ENCODE data around the gene MYO9B.

GRCh38 chr19:17127671-17128070 is 52.1 kb downstream of the MYO9B start:
- no peak for TF ChIP-seq EZH2phosphoT487 (IDR thresholded peaks at IDR 0.05; ENCODE audit: low read depth, severe bottlenecking, unreplicated experiment)
- TF ChIP-seq, protein P1, sequence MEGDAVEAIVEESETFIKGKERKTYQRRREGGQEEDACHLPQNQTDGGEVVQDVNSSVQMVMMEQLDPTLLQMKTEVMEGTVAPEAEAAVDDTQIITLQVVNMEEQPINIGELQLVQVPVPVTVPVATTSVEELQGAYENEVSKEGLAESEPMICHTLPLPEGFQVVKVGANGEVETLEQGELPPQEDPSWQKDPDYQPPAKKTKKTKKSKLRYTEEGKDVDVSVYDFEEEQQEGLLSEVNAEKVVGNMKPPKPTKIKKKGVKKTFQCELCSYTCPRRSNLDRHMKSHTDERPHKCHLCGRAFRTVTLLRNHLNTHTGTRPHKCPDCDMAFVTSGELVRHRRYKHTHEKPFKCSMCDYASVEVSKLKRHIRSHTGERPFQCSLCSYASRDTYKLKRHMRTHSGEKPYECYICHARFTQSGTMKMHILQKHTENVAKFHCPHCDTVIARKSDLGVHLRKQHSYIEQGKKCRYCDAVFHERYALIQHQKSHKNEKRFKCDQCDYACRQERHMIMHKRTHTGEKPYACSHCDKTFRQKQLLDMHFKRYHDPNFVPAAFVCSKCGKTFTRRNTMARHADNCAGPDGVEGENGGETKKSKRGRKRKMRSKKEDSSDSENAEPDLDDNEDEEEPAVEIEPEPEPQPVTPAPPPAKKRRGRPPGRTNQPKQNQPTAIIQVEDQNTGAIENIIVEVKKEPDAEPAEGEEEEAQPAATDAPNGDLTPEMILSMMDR (IDR thresholded peaks at IDR 0.05; ENCODE audit: poor library complexity) = no peak
- no peak for TF ChIP-seq EZH2 (IDR thresholded peaks at IDR 0.05; ENCODE audit: borderline replicate concordance)

Measured in hepatocyte (in vitro differentiated cells).